ENCODE results near the gene KDM1B.

GRCh38 chr6:18218233-18218632, 63.0 kb downstream of the KDM1B start:
- TF ChIP-seq CTCF (conservative IDR thresholded peaks at IDR 0.05; ENCODE audit: low read depth, low read length), result no peak
- TF ChIP-seq EZH2phosphoT487 (IDR thresholded peaks at IDR 0.05; ENCODE audit: borderline replicate concordance, low read length), result no peak
